Ovary (tissue), 9 donors: ENCODE measurements around the gene CD79A. TPM values are rescaled to one million over a fixed set of nuclear protein-coding genes. Genes with fewer than 3 reads are reported as not detected.

Source experiments
- DNase-seq, 5 donors: peaks; one replicate each; pipeline ENCODE4 v3.0.0-alpha.2; 2019 to 2020
- H3K27ac ChIP-seq, 2 donors: fragments of 200-600 bp; one replicate each; pipeline versions ENCODE4 v1.5.1 to v1.8.0; 2019 to 2022
- H3K27me3 ChIP-seq: fragments of 200-600 bp; one replicate; pipeline ENCODE4 v1.8.0; 2022
- H3K36me3 ChIP-seq: fragments of 200-600 bp; sonication (generic); one replicate; pipeline ENCODE4 v1.5.1; 2019
- H3K4me1 ChIP-seq: one replicate; pipeline ENCODE4 v1.8.1; 2013; ENCODE audit warnings: mild to moderate bottlenecking, moderate library complexity; ENCODE audit not compliant: insufficient read depth
- H3K4me3 ChIP-seq: fragments of 200-600 bp; sonication (generic); one replicate; pipeline ENCODE4 v1.5.1; 2017
- H3K9me3 ChIP-seq, 2 donors: fragments of 200-600 bp in 1 of 2; sonication (generic) in 1 of 2; one replicate each; pipeline versions ENCODE4 v1.5.1 to v1.8.1; 2013 to 2019; ENCODE audit warnings: mild to moderate bottlenecking in 1 of 2, moderate library complexity in 1 of 2
- CTCF ChIP-seq, 3 donors: fragments of 450-650 bp in 2 of 3; fragments of 200-600 bp in 1 of 3; IDR thresholded peaks; one replicate each; pipeline versions ENCODE4 v1.5.1 to v1.8.0; 2016 to 2022; ENCODE audit warnings: antibody characterized with exemption in 3 of 3, mild to moderate bottlenecking in 1 of 3
- EP300 ChIP-seq: sonication (generic); formaldehyde crosslinking; IDR thresholded peaks from one replicate; pipeline ENCODE4 v1.6.1; 2017; ENCODE audit warnings: antibody characterized with exemption
- POLR2A ChIP-seq: fragments of 450-650 bp; IDR thresholded peaks from one replicate; pipeline ENCODE4 v1.6.1; 2017; ENCODE audit warnings: antibody characterized with exemption, mild to moderate bottlenecking, moderate library complexity
- WGBS, 3 donors: extraction: QIAGEN DNeasy Blood & Tissue Kit in 1 of 3; methylation state at CpG; one replicate each; pipeline versions ENCODE4 v1.1.5 to v1.1.7; 2013 to 2017; 5-methylcytosine and 5-hydroxymethylcytosine counted together
- intact Hi-C, 4 donors: fragments of 100-400 bp; cut with DNase I; formaldehyde crosslinking; loops; one replicate each; pipeline versions ENCODE4 v1.11.0 to v1.15.1; 2022 to 2023
- polyA plus RNA-seq, 2 donors: library from polyadenylated mRNA; stranded (reverse); fragments of 200-250 nt in 1 of 2; fragments of 350-450 nt in 1 of 2; fragmentation: Illumina TruSeq in 1 of 2; extraction: RNeasy Lipid Tissue Mini Kit (QIAGEN cat#74804) in 1 of 2; gene quantifications; one replicate each; pipeline ENCODE4 v1.2.3, GENCODE V29; 2013 to 2014
- total RNA-seq, 7 donors: library from RNA; depleted of rRNA in 2 of 7; stranded (reverse); fragments of >200 nt in 2 of 7; fragmentation: NEBNext Ultra II Directional in 3 of 7; extraction: Animal tissue kit (Norgen Biotek cat#: 25700) in 3 of 7; gene quantifications; one replicate each; pipeline versions ENCODE4 v1.1.0 to v1.2.4, GENCODE V29; 2016 to 2023
- donor health status: DM: no; HTN: no; CAD: no; lungs with moderate emphysema.
- donor health status: DM: no; HTN: no; CAD: no.
- donor health status: Bipolar disorder and iron deficiency.
- donor health status: DM: yes; HTN: yes; CAD: no.
- donor health status: DM: no; HTN: no; CAD: no.
- donor health status: DM: yes; HTN: yes; CAD: no.

Gene CD79A
- total and polyA plus RNA-seq, 9 donors = 0.25 to 1.4 (median 0.63) TPM; not detected in 1

GRCh38 chr19:41904118-41904870 lies 27.2 kb downstream of the CD79A start:
- Histone ChIP-seq H3K9me3 (no peaks in the 10 kb centered on the region), H3K27me3 (no peaks in the 10 kb centered on the region), H3K4me3 (no peak overlapping the region), H3K36me3 (no peaks in the 10 kb centered on the region), H3K27ac (no peak overlapping the region), H3K4me1 (no peaks in the 10 kb centered on the region)
- intact Hi-C loops = no loop called here
- DNase-seq = no peak
- TF ChIP-seq POLR2A = no peak
- TF ChIP-seq CTCF (IDR thresholded peaks at IDR 0.05) = no peak
- no peak for TF ChIP-seq EP300
- 89 to 90% (median 89%) methylated on average over 30 of the region's 30 CpGs for WGBS, 3 donors

GRCh38 chr19:41905273-41906002 lies 28.4 kb downstream of the CD79A start:
- no peak for DNase-seq
- Histone ChIP-seq H3K9me3 (no peaks in the 10 kb centered on the region), H3K36me3 (no peaks in the 10 kb centered on the region), H3K27ac (no peak overlapping the region), H3K27me3 (no peaks in the 10 kb centered on the region), H3K4me3 (no peak overlapping the region), H3K4me1 (no peaks in the 10 kb centered on the region)
- TF ChIP-seq POLR2A (no peak), CTCF (IDR thresholded peaks at IDR 0.05) (no peak), EP300 (no peak)
- intact Hi-C loops = no loop called here
- 79 to 86% (median 80%) methylated on average over 24 of the region's 24 CpGs for WGBS, 3 donors

- Histone ChIP-seq H3K36me3 (no peaks in the 10 kb centered on the region), H3K4me1 (no peaks in the 10 kb centered on the region), H3K4me3 (no peak overlapping the region), H3K27me3 (no peaks in the 10 kb centered on the region), H3K27ac (no peak overlapping the region), H3K9me3 (no peaks in the 10 kb centered on the region)
- no peak for DNase-seq
- intact Hi-C loops = no loop called here
- WGBS, 3 donors = 71 to 72% (median 72%) methylated on average over 9 of the region's 9 CpGs
- TF ChIP-seq POLR2A (no peak), EP300 (no peak), CTCF (IDR thresholded peaks at IDR 0.05) (no peak)
Observed at GRCh38 chr19:41906271-41906670, 29.2 kb downstream of the CD79A start.

GRCh38 chr19:41906916-41907680 lies 30.0 kb downstream of the CD79A start:
- H3K36me3 ChIP-seq = no peaks in the 10 kb centered on the region
- TF ChIP-seq POLR2A (no peak), CTCF (IDR thresholded peaks at IDR 0.05) (no peak), EP300 (no peak)
- 74 to 77% (median 76%) methylated on average over 21 of the region's 21 CpGs for WGBS, 3 donors

More at GRCh38 chr19:41906916-41907680, 30.0 kb downstream of the CD79A start:
- no peak for DNase-seq
- no peaks in the 10 kb centered on the region for H3K27me3 ChIP-seq
- H3K9me3 ChIP-seq = no peaks in the 10 kb centered on the region
- intact Hi-C loops = no loop called here
- no peak overlapping the region for H3K4me3 ChIP-seq
- no peaks in the 10 kb centered on the region for H3K4me1 ChIP-seq
- H3K27ac ChIP-seq = no peak overlapping the region
